HCT116 (cell line): Measurements from ENCODE around the gene SNRNP200.

Source experiments
- CTCF ChIP-seq, 3 experiments: fragments of 200-600 bp in 1 of 3; sonication (generic) in 1 of 3; IDR thresholded peaks in 2 of 3; conservative IDR thresholded peaks in 1 of 3; 2 replicates each; pipeline ENCODE4 v1.5.1; 2012 to 2017; ENCODE audit warnings: low read depth in 2 of 3, low read length in 2 of 3, antibody characterized with exemption in 1 of 3, borderline replicate concordance in 1 of 3, control low read depth in 1 of 3, mild to moderate bottlenecking in 1 of 3, mixed read lengths in 1 of 3, mixed run types in 1 of 3, moderate library complexity in 1 of 3; ENCODE audit not compliant: insufficient read depth in 1 of 3
- EGR1 ChIP-seq: IDR thresholded peaks from 2 replicates; pipeline ENCODE4 v1.6.1; 2012; ENCODE audit warnings: low read depth
- POLR2A ChIP-seq: IDR thresholded peaks from 2 replicates; pipeline ENCODE4 v1.7.0; 2011; ENCODE audit warnings: borderline replicate concordance; ENCODE audit not compliant: insufficient read depth, insufficient read length; ENCODE audit errors: extremely low read depth
- REST ChIP-seq: IDR thresholded peaks from 2 replicates; pipeline ENCODE4 v1.6.1; 2012; ENCODE audit warnings: low read depth
- SIN3A ChIP-seq: IDR thresholded peaks from 2 replicates; pipeline ENCODE4 v1.6.1; 2012; ENCODE audit warnings: low read depth
- ZFX ChIP-seq: fragments of 450-650 bp; IDR thresholded peaks from 2 replicates; pipeline ENCODE4 v1.6.1; 2017
- ZNF274 ChIP-seq: fragments of 200-500 bp; sonication (Bioruptor generic); IDR thresholded peaks from 2 replicates; pipeline ENCODE4 v1.6.1; 2014; ENCODE audit warnings: mild to moderate bottlenecking, low read depth, low read length, inconsistent platforms

GRCh38 chr2:96240341-96241038 is 64.9 kb downstream of the SNRNP200 start:
- TF ChIP-seq REST (no peak), SIN3A (no peak), POLR2A (no peak), ZNF274 (no peak), CTCF (IDR thresholded peaks at IDR 0.05 in 2 of 3, conservative IDR thresholded peaks at IDR 0.05 in 1 of 3; ENCODE audit: borderline replicate concordance in 1 of 3, insufficient read depth in 1 of 3, low read depth in 2 of 3, low read length in 2 of 3) (no peak), ZFX (no peak), EGR1 (no peak)
